ENCODE results near the gene USP11.

The USP11 gene

DNA sequence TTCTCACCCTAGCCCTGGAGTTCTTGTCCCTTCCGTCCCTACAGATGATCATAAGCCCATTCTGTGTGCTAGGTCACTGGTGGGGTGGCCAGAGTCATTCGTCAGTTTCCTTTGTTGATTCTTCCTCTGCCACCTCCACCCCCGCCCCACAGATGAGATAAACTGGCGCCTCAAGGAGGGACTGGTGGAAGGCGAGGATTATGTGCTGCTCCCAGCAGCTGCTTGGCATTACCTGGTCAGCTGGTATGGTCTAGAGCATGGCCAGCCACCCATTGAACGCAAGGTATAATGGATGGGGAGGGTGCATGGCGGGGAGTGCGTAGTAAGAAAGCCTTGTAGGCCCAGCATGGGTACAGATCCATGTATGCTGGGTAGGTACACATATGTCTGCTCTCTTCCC, 6.4 kb downstream of the USP11 start:
- no peak overlapping the region for H3K4me3 ChIP-seq (ENCODE audit: low read depth in 1 of 2, low read length in 2 of 2)
- no peak overlapping the region for H2AFZ ChIP-seq (ENCODE audit: low read depth, low read length)
- H3K9me3 ChIP-seq (ENCODE audit: insufficient read depth, low read length, severe bottlenecking), result no peaks in the 10 kb centered on the region
- peaks cover 30% of the 10 kb centered on the region for H4K20me1 ChIP-seq (ENCODE audit: insufficient read depth, low read length)
- no peak overlapping the region for H3K9ac ChIP-seq (ENCODE audit: low read depth, low read length)
- H3K27ac ChIP-seq (ENCODE audit: low read length), result no peak overlapping the region
- DNase-seq, result no peak
- H3K4me2 ChIP-seq (ENCODE audit: insufficient read depth, low read length), result no peak overlapping the region
- peaks cover 58% of the 10 kb centered on the region for H3K79me2 ChIP-seq (ENCODE audit: insufficient read depth, low read length)
- H3K27me3 ChIP-seq (ENCODE audit: insufficient read depth, low read length, poor library complexity), result no peaks in the 10 kb centered on the region
- peaks cover 21% of the 10 kb centered on the region for H3K4me1 ChIP-seq (ENCODE audit: insufficient read depth, low read length)
- peaks cover 60% of the 10 kb centered on the region for H3K36me3 ChIP-seq (ENCODE audit: insufficient read depth, low read length)
- ATAC-seq (ENCODE audit: insufficient read depth, low read depth), result no peak
- TF ChIP-seq, protein P1, sequence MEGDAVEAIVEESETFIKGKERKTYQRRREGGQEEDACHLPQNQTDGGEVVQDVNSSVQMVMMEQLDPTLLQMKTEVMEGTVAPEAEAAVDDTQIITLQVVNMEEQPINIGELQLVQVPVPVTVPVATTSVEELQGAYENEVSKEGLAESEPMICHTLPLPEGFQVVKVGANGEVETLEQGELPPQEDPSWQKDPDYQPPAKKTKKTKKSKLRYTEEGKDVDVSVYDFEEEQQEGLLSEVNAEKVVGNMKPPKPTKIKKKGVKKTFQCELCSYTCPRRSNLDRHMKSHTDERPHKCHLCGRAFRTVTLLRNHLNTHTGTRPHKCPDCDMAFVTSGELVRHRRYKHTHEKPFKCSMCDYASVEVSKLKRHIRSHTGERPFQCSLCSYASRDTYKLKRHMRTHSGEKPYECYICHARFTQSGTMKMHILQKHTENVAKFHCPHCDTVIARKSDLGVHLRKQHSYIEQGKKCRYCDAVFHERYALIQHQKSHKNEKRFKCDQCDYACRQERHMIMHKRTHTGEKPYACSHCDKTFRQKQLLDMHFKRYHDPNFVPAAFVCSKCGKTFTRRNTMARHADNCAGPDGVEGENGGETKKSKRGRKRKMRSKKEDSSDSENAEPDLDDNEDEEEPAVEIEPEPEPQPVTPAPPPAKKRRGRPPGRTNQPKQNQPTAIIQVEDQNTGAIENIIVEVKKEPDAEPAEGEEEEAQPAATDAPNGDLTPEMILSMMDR (IDR thresholded peaks at IDR 0.05; ENCODE audit: borderline replicate concordance, extremely low read depth, low read length, poor library complexity, severe bottlenecking), result no peak
- TF ChIP-seq EZH2 (IDR thresholded peaks at IDR 0.05; ENCODE audit: borderline replicate concordance, low read depth, low read length, severe bottlenecking), result no peak

DNA sequence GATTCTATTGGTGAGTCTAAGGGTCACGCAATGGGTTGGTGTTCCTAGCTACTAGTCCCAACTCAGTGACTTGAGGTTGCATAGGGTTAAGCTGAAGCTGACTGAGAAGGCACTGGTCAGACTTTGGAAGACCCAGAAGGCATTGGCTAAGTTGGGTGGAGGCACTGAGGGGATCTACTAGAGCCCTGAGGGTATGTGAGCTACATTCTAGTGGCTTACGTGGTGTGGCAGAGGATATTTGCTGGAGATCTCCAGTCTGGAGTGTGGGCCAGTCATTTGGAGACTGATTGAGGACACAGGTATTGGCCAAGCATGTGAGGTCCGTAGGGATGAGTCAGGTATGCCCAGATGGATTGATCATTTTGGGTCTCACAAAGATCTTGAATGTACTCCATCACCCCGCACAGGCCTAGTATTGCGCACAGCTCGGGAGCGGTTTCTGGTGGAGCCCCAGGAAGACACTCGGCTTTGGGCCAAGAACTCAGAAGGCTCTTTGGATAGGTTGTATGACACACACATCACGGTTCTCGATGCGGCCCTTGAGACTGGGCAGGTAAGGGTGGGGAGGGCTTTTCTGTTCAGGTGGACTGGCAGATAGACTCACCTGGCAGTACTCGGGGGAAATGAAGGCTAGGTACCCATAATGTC, 7.2 kb downstream of the USP11 start:
- no peak overlapping the region for H3K27ac ChIP-seq (ENCODE audit: low read length)
- no peak overlapping the region for H3K4me3 ChIP-seq (ENCODE audit: low read depth in 1 of 2, low read length in 2 of 2)
- H4K20me1 ChIP-seq (ENCODE audit: insufficient read depth, low read length), result peaks cover 30% of the 10 kb centered on the region
- no peak overlapping the region for H2AFZ ChIP-seq (ENCODE audit: low read depth, low read length)
- no peak for ATAC-seq (ENCODE audit: insufficient read depth, low read depth)
- H3K36me3 ChIP-seq (ENCODE audit: insufficient read depth, low read length), result peaks cover 67% of the 10 kb centered on the region
- H3K4me1 ChIP-seq (ENCODE audit: insufficient read depth, low read length), result peaks cover 13% of the 10 kb centered on the region
- H3K4me2 ChIP-seq (ENCODE audit: insufficient read depth, low read length), result no peak overlapping the region
- no peaks in the 10 kb centered on the region for H3K9me3 ChIP-seq (ENCODE audit: insufficient read depth, low read length, severe bottlenecking)
- no peaks in the 10 kb centered on the region for H3K27me3 ChIP-seq (ENCODE audit: insufficient read depth, low read length, poor library complexity)
- no peak for DNase-seq
- peaks cover 50% of the 10 kb centered on the region for H3K79me2 ChIP-seq (ENCODE audit: insufficient read depth, low read length)
- TF ChIP-seq, protein P1 (IDR thresholded peaks at IDR 0.05; ENCODE audit: borderline replicate concordance, extremely low read depth, low read length, poor library complexity, severe bottlenecking), result no peak
- no peak for TF ChIP-seq EZH2 (IDR thresholded peaks at IDR 0.05; ENCODE audit: borderline replicate concordance, low read depth, low read length, severe bottlenecking)
- H3K9ac ChIP-seq (ENCODE audit: low read depth, low read length), result no peak overlapping the region

DNA sequence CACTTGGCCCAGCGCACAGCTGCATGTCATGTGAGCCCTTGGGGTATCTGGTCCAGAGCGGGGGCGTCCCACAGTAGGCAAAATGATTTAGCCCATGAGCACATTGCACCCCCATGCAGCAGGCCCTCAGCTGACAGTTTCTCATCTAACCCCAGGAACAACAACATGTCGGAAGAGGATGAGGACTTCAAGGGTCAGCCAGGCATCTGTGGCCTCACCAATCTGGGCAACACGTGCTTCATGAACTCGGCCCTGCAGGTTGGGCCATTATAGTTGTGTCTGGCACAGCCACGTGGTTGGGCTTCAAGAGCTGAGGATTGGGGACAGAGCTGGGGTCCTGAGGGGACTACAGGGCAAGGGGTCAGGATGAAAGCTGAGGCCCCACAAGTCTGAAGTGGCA, 7.8 kb downstream of the USP11 start:
- Histone ChIP-seq H3K4me3 (ENCODE audit: low read depth in 1 of 2, low read length in 2 of 2) (no peak overlapping the region), H3K27ac (ENCODE audit: low read length) (no peak overlapping the region), H3K4me1 (ENCODE audit: insufficient read depth, low read length) (peaks cover 7% of the 10 kb centered on the region), H3K4me2 (ENCODE audit: insufficient read depth, low read length) (no peak overlapping the region), H2AFZ (ENCODE audit: low read depth, low read length) (no peak overlapping the region), H3K79me2 (ENCODE audit: insufficient read depth, low read length) (peaks cover 44% of the 10 kb centered on the region), H3K27me3 (ENCODE audit: insufficient read depth, low read length, poor library complexity) (no peaks in the 10 kb centered on the region), H3K9ac (ENCODE audit: low read depth, low read length) (no peak overlapping the region), H4K20me1 (ENCODE audit: insufficient read depth, low read length) (peaks cover 25% of the 10 kb centered on the region), H3K36me3 (ENCODE audit: insufficient read depth, low read length) (peaks cover 67% of the 10 kb centered on the region), H3K9me3 (ENCODE audit: insufficient read depth, low read length, severe bottlenecking) (no peaks in the 10 kb centered on the region)
- TF ChIP-seq, protein P1 (IDR thresholded peaks at IDR 0.05; ENCODE audit: borderline replicate concordance, extremely low read depth, low read length, poor library complexity, severe bottlenecking), result no peak
- no peak for TF ChIP-seq EZH2 (IDR thresholded peaks at IDR 0.05; ENCODE audit: borderline replicate concordance, low read depth, low read length, severe bottlenecking)
- DNase-seq (no peak), ATAC-seq (ENCODE audit: insufficient read depth, low read depth) (no peak)
